ENCODE data around the gene DTNBP1.

DNA sequence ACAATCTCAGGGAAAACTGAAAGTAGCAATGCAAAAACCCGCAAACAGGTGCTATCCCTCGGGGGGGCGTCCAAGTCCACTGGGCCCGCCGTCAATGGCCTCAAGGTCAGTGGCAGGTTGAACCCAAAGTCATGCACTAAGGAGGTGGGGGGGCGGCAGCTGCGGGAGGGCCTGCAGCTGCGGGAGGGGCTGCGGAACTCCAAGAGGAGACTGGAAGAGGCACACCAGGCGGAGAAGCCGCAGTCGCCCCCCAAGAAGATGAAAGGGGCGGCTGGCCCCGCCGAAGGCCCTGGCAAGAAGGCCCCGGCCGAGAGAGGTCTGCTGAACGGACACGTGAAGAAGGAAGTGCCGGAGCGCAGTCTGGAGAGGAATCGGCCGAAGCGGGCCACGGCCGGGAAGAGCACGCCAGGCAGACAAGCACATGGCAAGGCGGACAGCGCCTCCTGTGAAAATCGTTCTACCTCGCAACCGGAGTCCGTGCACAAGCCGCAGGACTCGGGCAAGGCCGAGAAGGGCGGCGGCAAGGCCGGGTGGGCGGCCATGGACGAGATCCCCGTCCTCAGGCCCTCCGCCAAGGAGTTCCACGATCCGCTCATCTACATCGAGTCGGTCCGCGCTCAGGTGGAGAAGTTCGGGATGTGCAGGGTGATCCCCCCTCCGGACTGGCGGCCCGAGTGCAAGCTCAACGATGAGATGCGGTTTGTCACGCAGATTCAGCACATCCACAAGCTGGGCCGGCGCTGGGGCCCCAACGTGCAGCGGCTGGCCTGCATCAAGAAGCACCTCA, 166.3 kb downstream of the DTNBP1 start:
- no peak for TF ChIP-seq YY1 (IDR thresholded peaks at IDR 0.05; ENCODE audit: insufficient read depth, insufficient read length)
- no peak for TF ChIP-seq SUZ12 (IDR thresholded peaks at IDR 0.05; ENCODE audit: extremely low read depth, insufficient read depth, insufficient read length)

Measured in NT2/D1 (cell line).